HG02798 (cell line): ENCODE measurements around the gene GPR35.
"Not testable (repeated sequence)": the region's sequence is repeated elsewhere in the genome, so short reads cannot be mapped to it uniquely, and the experiment has no call there.

Experiments used
- ATAC-seq: cut with Tn5 transposase; IDR thresholded peaks from one replicate; pipeline ENCODE4 v1.9.1; 2021; ENCODE audit warnings: mild to moderate bottlenecking; ENCODE audit not compliant: unreplicated experiment, poor library complexity

GPR35 gene

DNA sequence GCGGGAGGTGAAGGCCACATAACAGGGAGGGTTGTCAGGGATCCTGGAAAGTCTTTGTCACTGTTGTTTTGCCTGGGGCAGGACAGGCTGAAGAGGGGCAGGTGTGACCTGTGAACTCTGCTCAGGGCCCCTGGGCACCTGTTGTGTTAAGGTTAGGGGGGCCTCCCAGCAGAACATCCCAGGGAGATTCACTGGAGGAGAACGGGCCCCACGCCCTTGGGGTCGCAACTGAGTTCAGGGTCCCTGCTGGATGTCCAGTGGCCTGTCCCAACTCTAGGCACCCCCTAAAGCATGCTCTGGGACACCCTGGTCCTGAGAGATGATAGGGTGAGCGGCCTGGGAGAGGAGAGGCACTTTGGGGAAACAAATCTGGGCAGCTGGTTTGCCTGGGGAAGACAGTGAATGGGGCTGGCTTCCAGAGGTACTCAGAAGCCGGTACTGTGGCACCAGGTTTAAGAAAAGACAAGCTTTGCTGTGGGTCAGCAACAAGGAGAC lies 22.9 kb downstream of the GPR35 start:
- ATAC-seq = no peak

DNA sequence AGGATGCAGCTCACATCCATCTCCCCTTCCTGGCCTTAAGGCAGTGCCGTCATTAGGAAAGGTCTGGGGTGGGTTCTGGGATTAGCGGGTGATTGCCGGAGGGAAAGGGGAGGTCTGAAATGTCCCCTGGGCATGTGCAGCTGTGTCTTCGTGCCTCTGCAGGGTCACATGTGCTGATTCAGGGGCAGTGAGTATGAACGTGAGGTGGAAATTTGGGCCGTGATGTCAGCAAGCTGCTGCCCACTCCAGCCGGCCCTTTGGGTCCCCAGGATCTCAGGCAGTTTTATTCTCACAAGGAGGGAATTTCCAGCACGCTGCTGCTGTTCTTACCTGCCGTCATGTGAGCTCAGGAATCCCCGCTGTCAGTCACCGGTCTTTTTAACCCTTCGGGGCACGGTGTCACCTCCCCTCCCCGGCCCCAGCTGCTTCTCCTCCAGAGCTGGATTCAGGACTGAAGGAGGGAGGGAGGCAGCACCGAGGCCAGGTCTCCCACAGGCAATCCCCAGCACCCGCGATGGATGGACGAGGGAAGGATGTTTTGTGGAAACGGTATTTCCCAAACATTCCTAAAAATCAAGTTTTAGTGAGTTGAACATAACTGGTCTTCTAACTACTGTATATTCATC lies 23.5 kb downstream of the GPR35 start:
- ATAC-seq = no peak

DNA sequence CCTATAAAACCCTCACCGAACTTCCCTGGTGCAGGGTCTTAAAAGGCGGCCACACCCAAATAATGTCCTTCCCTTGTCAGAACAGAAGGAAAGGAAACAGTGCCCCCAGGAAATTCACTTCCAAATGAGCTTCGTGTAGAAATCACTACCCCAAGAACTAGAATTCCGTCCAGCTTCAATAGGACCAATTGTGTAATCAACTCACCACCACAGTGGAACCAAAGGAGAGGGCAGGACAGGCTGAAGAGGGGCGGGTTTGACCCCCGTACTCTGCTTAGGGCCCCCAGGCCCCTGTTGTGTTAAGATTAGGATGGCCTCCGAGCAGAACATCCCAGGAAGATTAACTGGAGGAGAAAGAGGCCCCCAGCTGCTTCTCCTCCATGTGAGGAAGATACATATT lies 24.1 kb downstream of the GPR35 start:
- no peak for ATAC-seq

DNA sequence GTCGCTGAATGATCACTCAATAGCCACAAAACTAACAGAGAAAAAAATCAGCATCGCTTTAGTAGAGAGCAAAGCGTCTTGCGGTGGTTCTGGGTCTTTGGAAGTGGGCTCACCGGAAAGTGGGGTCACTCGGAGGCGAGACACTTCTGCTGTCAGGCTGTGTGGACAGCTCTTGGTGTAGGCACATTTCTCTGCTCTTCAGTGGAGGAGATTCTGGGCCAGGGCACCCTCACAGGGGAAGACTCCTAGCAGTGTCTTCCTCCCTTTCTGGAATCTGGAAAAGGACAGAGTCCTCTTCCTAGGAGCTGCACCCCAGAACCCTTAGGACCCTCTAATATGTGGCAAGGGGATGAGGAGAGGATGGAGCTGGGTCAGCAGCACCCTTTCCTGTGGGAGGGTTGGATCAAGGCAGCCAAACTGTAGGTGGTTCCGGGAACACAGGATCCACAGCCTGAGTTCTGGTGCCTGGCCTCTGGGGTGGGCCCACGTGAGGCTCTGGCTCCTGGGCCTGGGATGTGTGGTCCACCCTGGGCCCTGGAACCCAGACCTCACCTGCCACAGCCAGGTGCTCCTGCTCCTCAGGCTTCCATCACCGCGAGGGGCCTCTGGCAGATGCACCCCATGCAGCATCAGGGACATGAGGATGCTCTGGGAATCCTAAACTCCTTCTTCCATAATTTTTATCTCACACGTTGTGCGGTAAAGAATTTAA lies 25.1 kb downstream of the GPR35 start:
- ATAC-seq = no peak

DNA sequence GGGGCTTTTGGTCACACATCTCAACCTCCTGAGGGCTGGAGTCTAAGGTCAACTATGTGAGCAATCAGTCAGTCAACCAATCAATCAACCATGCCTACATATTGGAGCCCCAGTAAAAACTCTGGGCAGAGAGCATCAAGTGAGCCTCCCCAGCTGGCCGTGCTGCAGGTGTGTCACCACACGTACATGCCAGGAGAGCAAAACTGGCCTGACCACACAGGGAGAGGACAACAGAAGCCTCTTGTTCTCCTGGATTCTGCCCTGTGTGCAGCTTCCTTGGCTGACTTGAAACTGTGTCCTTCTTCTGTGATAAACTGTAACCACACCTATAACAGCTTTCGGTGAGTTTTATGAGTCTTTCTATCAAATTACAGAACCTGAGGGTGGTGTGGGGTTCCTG lies 25.9 kb downstream of the GPR35 start:
- no peak for ATAC-seq

DNA sequence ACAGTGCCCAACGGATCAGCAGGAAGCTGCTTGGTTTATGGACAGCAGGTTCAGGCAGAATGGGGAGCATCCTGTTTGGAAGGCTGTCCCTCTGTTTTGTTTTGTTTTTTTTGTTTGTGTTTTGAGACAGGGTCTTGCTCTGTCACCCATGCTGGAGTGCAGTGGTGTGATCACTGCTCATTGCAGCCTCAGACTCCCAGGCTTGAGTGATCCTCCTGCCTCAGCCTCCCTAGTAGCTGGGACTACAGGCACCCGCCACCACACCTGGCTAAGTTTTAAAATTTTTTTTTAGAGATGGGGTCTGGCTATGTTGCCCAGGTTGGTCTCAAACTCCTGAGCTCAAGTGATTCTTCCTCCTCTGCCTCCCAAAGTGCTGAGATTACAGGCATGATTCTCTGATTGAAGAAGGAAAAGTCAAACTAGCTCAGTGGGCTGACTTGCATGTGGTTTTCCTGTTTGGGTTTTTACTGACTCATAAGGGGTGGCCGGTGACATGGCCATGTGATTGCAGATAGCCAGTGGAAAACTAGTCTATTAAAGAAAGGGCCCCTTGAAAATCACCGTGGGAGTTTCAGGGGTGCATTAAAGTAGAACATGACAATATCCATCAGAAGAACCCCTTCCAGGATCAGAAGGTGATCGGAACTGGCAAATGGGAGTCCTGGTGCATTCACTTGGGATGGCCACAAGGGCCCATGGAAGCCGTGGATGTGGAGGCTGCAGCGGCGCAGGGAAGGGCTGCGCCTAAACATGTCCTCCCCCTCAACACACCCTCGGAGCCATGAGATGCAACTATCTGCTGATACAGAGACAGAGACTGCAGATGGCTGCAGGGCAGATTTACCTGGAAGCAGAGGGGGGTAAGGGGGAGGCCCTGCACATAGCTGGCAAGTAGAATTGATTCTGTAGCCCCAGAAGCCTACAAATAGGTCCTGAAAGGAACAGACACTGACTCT lies 30.9 kb downstream of the GPR35 start:
- no peak for ATAC-seq

DNA sequence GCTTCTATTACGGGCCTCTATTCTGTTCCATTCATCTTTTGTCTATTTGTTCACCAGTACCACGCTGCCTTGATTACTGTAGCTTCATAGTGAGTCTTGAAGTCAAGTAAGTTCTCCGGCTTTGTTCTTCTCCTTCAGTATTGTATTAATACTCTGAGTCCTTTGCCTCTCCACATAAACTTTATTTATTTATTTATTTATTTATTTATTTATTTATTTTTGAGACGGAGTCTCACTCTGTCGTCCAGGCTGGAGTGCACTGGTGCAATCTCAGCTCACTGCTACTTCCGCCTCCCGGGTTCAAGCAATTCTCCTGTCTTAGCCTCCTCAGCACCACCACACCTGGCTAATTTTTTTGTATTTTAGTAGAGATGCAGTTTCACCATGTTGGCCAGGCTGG lies 34.6 kb downstream of the GPR35 start:
- ATAC-seq = not testable (repeated sequence)

DNA sequence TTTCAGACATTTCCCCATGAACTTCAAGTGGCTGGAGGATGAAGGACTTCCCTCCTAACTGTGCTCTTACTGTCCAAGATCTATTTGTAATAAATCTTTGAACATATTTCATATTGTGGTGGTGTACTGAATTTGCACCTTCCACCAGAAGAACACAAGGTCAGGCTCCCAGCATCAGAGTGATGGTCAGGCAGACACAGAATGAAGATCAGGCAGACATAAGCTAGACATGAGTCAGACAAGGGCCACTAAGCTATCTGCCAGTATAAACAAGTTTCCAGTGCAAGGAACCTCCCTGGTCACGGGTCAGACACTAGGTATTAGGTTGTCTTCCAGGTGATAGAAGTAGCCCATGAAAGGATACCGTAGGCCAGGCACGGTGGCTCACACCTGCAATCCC lies 37.4 kb downstream of the GPR35 start:
- ATAC-seq = no peak

DNA sequence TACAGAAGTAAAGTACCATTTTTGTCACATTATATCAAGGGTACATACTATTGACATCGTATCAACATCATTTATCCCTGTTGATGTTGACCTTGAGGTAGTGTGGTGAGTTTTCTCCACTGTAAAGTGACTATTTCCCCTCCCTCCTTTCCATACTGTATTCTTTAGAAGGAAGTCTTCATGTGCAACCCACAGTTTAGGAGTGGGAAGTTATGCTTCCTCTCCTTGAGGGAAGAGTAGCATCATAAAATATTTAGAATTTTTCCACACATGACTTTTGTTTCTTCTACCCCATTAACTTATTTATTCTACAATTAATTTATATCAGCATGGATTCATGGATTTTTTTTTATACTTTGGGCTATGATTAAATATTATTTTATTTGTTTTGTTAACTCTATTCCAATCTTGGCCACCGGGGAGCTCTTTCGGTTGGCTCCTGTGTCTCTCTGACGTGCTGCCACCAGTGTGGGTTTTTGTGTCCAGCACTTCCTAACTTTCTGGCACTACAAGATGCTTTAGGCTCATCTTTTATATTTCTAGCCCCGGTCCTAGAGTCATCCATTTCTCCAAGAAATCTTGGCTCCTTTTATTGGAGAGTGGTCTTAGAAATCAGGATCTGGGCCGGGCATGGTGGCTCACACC lies 38.4 kb downstream of the GPR35 start:
- ATAC-seq = no peak

DNA sequence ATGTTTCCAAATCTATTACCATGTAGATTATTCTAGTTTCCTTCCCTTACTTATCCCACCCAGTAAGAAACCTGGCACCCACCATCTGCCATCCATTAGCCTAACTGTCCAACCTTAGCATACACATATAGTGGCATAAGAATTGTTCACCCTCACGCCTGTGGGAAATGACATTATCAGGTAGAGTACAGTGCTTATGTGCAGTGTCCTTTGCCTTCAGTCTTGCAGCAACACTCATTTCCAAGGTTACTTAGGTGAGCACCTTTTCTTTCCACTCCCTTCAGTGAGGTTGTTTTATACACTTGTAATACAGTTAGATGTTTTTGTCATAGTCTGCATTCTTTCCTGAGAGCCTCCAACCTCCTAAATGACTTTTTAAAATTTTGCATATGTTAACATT lies 39.3 kb downstream of the GPR35 start:
- ATAC-seq = no peak

DNA sequence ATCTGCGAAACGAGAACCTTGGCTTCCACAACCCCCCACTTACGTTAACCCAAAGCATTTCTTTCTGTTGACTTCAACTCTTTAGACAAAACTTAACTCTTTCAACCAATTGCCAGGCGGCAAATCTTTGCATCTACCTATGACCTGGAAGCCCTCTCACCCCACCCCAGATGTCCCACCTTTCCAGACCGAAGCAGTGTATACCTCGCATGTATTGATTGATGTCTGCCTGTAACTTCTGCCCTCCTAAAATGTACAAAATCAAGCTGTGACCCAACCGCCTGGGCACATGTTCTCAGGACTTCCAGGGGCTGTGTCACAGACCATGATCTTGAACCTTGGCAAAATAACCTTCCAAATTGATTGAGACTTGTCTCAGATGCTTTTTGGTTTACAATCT lies 45.1 kb downstream of the GPR35 start:
- ATAC-seq = no peak

DNA sequence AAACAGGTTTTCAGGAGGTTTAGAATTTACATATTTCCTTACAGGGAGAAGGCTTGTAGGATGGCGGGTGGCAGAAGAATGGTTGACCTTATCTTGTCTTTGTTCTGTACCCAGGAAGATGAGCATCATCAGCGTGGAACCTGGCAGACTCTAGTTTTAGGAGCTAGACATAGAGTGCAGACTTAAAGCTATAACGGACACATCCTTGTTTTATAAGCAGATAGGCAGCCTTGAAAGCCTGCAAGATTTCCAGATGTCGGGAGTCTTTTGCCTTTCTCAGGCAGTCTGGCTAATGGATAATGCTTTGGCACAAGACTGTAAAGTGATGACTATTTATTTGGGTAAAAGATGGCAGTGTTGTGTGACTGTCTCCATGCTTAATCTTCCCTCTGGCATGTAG lies 45.7 kb downstream of the GPR35 start:
- no peak for ATAC-seq

DNA sequence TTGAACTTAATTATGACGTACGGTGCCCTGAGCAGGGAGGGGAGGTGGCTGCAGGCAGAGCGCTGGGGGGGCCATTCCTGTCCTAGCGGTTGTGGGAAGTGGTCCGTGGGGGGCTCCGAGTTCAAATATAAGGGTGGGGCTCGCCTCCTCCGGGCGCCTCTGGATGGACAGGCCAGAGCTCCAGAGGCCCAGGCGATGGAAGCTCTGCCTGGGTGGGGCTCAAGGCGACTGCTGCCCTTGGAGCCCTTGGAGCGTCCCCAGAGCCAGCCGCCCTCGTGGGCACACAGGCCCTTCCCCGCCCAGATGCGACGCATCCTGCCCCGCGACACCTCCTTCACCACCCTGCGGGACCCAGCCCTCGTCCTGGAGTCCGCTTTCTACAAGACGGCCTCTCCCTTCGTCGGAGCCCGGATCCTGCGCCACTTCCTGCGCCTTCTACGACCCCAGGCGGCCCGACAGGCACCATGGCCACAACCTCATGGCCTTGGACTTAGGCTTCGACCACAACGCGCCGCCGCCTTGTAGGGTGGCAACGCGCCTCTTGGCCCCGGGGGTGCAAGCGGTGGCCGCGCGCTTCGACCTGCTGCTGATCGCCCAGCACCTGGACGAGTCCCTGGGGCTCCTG lies 46.9 kb downstream of the GPR35 start:
- no peak for ATAC-seq

DNA sequence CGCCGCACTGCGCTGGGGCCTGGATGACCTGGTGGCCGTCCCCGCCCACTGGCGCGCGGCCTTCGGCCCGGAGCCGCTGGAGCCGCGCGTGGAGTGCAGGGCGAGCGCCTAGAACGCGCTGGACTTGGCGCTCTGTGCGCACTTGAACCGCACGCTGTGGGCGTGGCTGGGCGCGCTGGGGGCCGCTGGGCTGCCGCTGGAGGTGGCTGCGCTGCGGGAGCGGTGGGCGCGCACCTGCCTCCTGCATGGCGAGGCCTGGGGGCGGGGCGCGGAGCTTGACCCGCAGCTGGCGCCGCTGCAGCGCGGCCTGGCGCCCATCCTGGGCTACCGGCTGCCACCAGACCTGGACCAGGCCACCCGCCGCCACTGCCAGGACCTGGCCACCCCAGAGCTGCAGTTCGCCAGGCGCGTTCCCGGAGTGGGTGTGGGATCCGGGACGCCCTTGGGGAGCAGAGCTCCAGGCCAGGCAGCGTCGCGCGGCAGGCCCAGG lies 47.5 kb downstream of the GPR35 start:
- ATAC-seq = no peak

DNA sequence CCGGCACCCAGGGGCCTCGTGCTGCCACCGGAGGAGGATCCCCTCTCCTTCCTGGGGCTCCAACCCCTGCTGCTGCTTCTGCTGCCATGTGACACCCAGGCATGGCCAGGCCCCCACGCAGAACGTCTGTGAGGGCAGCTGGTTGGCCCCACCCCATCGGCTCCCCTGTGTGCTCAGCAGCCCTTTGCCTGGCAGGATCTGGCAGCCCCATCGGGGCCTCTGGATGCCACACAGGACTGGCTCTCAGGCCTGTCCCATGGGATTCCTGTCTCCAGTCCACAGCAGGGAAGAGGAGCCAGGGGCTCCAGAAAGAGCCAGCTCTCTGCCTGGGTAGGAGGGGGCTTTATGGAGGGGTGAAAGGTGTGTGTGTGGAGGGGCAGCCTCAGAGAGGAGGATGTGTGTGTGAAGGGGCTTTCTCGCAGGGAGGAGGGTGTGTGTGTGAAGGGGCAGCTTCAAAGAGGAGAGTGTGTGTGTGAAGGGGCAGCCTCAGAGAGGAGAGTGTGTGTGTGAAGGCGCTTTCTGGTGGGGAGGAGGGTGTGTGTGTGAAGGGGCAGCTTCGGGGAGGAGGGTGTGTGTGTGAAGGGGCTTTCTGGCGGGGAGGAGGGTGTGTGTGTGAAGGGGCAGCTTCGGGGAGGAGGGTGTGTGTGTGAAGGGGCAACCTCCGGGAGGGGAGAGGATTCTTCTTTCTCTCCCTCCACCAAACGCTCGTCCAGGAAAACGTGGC lies 49.3 kb downstream of the GPR35 start:
- not testable (repeated sequence) for ATAC-seq

DNA sequence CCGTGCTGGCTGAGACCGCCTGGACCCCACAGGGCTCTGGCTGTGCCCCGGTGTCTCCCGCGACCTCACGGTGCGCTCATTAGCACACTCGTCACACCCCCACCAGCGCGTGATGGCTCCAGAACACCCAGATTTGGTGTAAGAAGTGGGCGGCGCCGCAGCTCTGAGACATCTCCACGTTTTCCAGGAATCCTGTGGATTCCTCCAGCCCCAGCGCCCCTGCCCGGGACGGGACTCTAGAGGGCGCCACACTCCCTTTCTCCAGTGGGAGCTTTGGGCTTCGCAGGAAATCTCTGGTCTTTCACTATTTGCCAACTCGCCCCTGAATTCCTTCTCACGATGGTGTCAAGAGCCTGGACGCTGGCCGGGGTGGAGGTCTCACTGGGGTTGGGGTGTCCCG lies 50.1 kb downstream of the GPR35 start:
- not testable (repeated sequence) for ATAC-seq

DNA sequence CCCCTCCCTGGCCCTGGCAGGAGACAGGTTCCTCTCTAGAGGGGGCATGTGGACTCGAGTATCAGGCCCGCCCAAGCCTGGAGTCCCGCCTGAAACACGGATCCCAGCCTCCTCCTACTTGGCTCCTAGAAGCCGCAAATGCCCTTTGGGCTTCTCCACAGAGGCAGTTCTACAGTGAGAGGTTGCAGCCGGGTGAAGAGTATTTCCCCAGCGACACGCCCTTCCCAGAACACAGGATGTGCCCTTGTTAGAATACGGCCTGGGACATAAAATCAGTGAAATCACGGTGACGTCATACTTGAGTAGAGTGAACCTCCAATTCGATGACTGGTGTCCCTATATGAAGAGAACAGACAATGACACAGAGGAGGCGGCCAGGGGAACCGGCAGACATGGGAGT lies 52.8 kb downstream of the GPR35 start:
- ATAC-seq = not testable (repeated sequence)

DNA sequence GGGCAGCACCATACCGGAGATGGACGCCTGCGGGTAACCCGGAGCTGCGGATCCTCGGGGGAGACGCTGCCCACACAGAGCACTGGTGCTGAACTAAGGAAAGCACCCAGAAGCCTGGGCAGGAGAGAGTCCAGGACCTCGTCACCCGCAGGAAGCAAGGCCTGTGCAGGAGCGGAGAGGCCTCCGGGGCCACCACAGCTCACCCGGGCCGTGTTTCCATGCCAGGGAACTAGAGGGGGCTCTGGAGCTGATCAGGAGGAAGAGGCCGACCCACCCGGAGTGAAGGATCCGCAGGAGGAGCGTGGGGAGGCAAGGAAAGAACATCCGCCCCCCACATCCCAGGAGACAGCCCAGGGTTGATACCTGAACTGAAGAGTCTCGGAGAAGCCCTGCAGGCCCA lies 53.6 kb downstream of the GPR35 start:
- not testable (repeated sequence) for ATAC-seq

DNA sequence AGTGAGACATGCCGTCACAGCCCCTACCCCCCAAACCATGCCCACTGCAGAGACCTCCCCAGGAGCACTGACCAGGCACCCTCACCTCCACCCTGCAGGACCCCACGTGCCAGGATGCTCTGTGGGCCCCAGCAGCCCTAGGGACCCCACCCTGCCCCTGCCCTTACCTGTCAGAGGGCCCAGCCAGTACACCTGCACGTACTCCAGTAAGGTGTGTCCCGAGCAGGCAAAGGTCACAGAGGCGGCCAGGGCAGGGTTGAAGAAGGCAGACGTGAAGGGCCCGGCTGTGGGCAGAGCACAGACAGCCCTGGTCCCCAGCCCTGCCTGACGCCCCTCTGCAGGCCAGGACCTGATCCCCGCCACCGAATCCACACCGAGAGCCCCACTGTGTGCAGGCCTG lies 54.9 kb downstream of the GPR35 start:
- not testable (repeated sequence) for ATAC-seq
